Esophagus muscularis mucosa (tissue), 4 donors: ENCODE data around the gene RNF175. TPM values are rescaled to one million over a fixed set of nuclear protein-coding genes. Genes with fewer than 3 reads are reported as not detected.

Experiments
- DNase-seq: peaks from one replicate; pipeline ENCODE4 v3.0.0-alpha.2; 2017; ENCODE audit errors: extremely low spot score
- H3K27ac ChIP-seq, 4 donors: fragments of 200-600 bp; sonication (generic); replicated peaks in 1 of 4; 1 replicate in 3 of 4; 2 replicates in 1 of 4; pipeline ENCODE4 v1.5.1; 2016 to 2019; ENCODE audit warnings: mild to moderate bottlenecking in 1 of 4
- H3K27me3 ChIP-seq, 4 donors: fragments of 200-600 bp; sonication (generic); one replicate each; pipeline versions ENCODE4 v1.5.1 to v1.6.0; 2016 to 2019
- H3K36me3 ChIP-seq, 4 donors: fragments of 200-600 bp; sonication (generic); one replicate each; pipeline ENCODE4 v1.5.1; 2016 to 2019
- H3K4me1 ChIP-seq, 4 donors: fragments of 200-600 bp; sonication (generic); one replicate each; pipeline ENCODE4 v1.5.1; 2016 to 2019
- H3K4me3 ChIP-seq, 4 donors: fragments of 200-600 bp; sonication (generic); 1 replicate in 2 of 4; 2 replicates in 2 of 4; pipeline ENCODE4 v1.5.1; 2016 to 2019; ENCODE audit warnings: mild to moderate bottlenecking in 4 of 4, moderate library complexity in 1 of 4
- H3K9me3 ChIP-seq, 4 donors: fragments of 200-600 bp; sonication (generic); 1 replicate in 3 of 4; 2 replicates in 1 of 4; pipeline ENCODE4 v1.5.1; 2016 to 2019
- EP300 ChIP-seq: sonication (generic); formaldehyde crosslinking; IDR thresholded peaks from one replicate; pipeline ENCODE4 v1.6.1; 2017; ENCODE audit warnings: antibody characterized with exemption
- POLR2A ChIP-seq: fragments of 450-650 bp; IDR thresholded peaks from one replicate; pipeline ENCODE4 v1.6.1; 2017; ENCODE audit warnings: antibody characterized with exemption, moderate library complexity, mild to moderate bottlenecking, low read depth
- POLR2AphosphoS5 ChIP-seq, 2 donors: sonication (generic); formaldehyde crosslinking; IDR thresholded peaks; one replicate each; pipeline ENCODE4 v1.6.1; 2017; ENCODE audit warnings: antibody characterized with exemption in 2 of 2
- WGBS: methylation state at CpG from one replicate; pipeline ENCODE4 v1.1.5; 2018; 5-methylcytosine and 5-hydroxymethylcytosine counted together
- intact Hi-C: fragments of 100-400 bp; cut with DNase I; formaldehyde crosslinking; loops from one replicate; pipeline ENCODE4 v1.15.1; 2023
- total RNA-seq, 4 donors: library from RNA; depleted of rRNA; stranded (reverse); fragments of >200 nt; gene quantifications; one replicate each; pipeline versions ENCODE4 v1.1.0 to v1.2.1, GENCODE V29; 2016
- TF ChIP-seq, protein P1 (sequence below), 3 experiments: fragments of 200-600 bp in 2 of 3; fragments of 450-650 bp in 1 of 3; sonication (generic) in 2 of 3; IDR thresholded peaks; one replicate each; pipeline ENCODE4 v1.5.1; 2017 to 2019; ENCODE audit warnings: antibody characterized with exemption in 3 of 3, mild to moderate bottlenecking in 2 of 3, moderate library complexity in 1 of 3

The RNF175 gene
- total RNA-seq, 4 donors from 2014 or later = 0.19 to 1.4 (median 0.50) TPM; not detected in 1

DNA sequence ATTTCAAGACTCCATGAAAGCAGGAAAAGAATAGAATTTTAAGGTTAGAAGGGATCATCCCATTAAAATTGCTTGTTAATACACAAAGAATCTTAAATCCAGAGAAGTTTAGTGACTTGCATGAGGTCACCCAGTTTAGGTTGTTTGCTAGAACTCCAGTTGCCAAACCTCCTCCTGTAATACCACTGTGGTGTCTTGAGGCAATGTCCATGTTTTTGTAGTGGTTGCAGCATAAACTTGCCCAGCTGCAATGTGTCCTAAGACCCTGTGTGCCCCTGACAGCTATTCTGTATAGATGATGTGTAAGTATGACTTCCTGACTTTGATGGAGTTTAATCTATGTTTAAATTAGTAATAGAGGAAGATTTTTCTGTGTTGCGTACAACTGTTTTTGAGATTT is 22.8 kb upstream of the RNF175 start:
- no peak for DNase-seq
- intact Hi-C loops = no loop called here
- Histone ChIP-seq H3K27ac (no peak overlapping the region), H3K27me3 (peaks cover 0 to 9% (median 0%) of the 10 kb centered on the region in 4 donors), H3K9me3 (no peaks in the 10 kb centered on the region), H3K36me3 (no peaks in the 10 kb centered on the region), H3K4me1 (no peaks in the 10 kb centered on the region), H3K4me3 (no peak overlapping the region)
- 100% methylated on average over 1 of the region's 1 CpG for WGBS
- no peak for TF ChIP-seq POLR2A
- TF ChIP-seq, protein P1, sequence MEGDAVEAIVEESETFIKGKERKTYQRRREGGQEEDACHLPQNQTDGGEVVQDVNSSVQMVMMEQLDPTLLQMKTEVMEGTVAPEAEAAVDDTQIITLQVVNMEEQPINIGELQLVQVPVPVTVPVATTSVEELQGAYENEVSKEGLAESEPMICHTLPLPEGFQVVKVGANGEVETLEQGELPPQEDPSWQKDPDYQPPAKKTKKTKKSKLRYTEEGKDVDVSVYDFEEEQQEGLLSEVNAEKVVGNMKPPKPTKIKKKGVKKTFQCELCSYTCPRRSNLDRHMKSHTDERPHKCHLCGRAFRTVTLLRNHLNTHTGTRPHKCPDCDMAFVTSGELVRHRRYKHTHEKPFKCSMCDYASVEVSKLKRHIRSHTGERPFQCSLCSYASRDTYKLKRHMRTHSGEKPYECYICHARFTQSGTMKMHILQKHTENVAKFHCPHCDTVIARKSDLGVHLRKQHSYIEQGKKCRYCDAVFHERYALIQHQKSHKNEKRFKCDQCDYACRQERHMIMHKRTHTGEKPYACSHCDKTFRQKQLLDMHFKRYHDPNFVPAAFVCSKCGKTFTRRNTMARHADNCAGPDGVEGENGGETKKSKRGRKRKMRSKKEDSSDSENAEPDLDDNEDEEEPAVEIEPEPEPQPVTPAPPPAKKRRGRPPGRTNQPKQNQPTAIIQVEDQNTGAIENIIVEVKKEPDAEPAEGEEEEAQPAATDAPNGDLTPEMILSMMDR (IDR thresholded peaks at IDR 0.05) = no peak
- no peak for TF ChIP-seq POLR2AphosphoS5 (IDR thresholded peaks at IDR 0.05)
- no peak for TF ChIP-seq EP300

DNA sequence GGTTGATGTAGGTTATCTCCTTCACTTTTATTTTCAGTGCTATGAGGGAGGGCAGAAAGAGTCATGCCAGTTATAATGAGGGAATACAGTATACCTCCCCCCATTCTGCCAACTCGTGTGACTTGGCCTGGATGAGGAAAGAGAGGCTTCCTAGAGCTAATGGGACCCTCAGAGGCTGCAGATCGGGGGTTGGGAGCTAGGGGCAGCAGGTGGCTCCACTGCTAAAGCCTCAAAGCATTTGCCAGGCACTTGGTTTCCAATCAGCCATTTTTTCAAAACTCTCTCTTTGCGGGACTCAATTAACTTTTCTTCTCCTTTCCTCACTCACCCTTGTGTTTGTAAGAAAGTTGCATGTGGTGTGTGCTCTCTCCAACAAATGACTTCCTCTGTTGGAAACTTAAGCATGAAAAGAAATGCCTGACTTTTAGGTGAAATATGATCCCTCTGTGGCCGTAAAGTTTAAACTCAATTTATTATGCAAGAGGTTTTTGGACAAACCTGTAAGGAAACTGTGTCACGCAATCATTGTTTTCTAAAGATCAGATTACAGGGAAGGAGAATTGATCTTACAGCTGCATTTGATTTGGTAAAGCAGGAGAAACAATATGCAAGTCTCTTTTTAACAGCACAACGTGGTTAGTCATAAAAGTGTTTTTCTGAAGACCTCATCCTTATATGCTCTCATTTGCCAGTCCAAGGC is 22.0 kb upstream of the RNF175 start:
- peaks cover 0 to 2% (median 0%) of the 10 kb centered on the region in 4 donors for H3K27me3 ChIP-seq
- H3K36me3 ChIP-seq = no peaks in the 10 kb centered on the region
- no peak for DNase-seq
- no peak overlapping the region for H3K4me3 ChIP-seq
- TF ChIP-seq POLR2A (no peak), EP300 (no peak), POLR2AphosphoS5 (IDR thresholded peaks at IDR 0.05) (no peak)
- TF ChIP-seq, protein P1 (IDR thresholded peaks at IDR 0.05) = no peak
- H3K27ac ChIP-seq = no peak overlapping the region
- WGBS = 44% methylated on average over 6 of the region's 6 CpGs
- H3K4me1 ChIP-seq = no peaks in the 10 kb centered on the region
- intact Hi-C loops = no loop called here
- H3K9me3 ChIP-seq = no peaks in the 10 kb centered on the region

DNA sequence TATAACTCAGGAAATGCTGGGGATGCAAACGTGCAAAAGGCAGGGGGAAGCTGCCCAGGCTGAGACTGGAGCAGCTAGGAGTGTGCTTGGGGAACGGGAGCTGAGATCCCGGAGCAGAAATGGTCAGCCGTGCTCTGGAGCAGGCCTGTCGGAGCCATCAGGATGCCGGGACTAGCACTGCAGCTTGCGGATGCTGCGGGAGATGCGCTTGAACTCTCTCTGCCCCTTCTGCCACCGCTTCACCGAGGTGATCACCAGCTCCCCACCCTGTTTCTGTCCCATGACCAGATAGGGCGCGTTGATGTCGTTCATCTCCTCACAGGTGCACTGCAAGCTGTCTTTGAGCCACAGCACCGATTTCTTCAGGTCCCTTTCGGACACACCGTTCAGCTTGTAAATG is 21.5 kb upstream of the RNF175 start:
- no peaks in the 10 kb centered on the region for H3K36me3 ChIP-seq
- H3K9me3 ChIP-seq = no peaks in the 10 kb centered on the region
- TF ChIP-seq, protein P1 (IDR thresholded peaks at IDR 0.05) = no peak
- no peak for TF ChIP-seq POLR2A
- no peak for TF ChIP-seq EP300
- TF ChIP-seq POLR2AphosphoS5 (IDR thresholded peaks at IDR 0.05) = no peak
- no peak for DNase-seq
- intact Hi-C loops = no loop called here
- no peak overlapping the region for H3K4me3 ChIP-seq
- H3K4me1 ChIP-seq = no peaks in the 10 kb centered on the region
- 90% methylated on average over 16 of the region's 17 CpGs for WGBS
- H3K27ac ChIP-seq = no peak overlapping the region
- no peaks in the 10 kb centered on the region for H3K27me3 ChIP-seq

DNA sequence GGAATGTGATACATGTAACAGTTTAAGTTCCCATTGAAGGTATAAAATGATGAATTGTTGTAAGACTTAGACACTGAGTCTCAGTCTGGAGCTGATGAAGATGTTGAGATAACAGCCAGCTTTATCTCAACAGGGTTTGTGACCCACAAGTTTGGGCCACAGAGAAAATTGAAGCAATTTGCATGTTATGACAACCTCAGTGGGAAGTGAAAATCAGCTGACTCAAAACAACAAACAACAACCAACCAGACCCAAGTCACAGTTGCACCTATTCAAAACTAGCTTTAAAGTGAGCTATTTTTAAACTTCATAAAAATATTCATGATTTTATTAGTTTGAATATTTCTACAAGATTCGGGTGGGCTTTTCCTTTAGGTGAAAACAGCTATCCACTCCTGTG is 21.1 kb upstream of the RNF175 start:
- Histone ChIP-seq H3K4me1 (no peaks in the 10 kb centered on the region), H3K27me3 (no peaks in the 10 kb centered on the region), H3K27ac (no peak overlapping the region), H3K4me3 (no peak overlapping the region), H3K36me3 (no peaks in the 10 kb centered on the region), H3K9me3 (no peaks in the 10 kb centered on the region)
- TF ChIP-seq, protein P1 (IDR thresholded peaks at IDR 0.05) = no peak
- TF ChIP-seq EP300 (no peak), POLR2AphosphoS5 (IDR thresholded peaks at IDR 0.05) (no peak), POLR2A (no peak)
- 86% methylated on average over 1 of the region's 1 CpG for WGBS
- DNase-seq = no peak
- intact Hi-C loops = no loop called here

DNA sequence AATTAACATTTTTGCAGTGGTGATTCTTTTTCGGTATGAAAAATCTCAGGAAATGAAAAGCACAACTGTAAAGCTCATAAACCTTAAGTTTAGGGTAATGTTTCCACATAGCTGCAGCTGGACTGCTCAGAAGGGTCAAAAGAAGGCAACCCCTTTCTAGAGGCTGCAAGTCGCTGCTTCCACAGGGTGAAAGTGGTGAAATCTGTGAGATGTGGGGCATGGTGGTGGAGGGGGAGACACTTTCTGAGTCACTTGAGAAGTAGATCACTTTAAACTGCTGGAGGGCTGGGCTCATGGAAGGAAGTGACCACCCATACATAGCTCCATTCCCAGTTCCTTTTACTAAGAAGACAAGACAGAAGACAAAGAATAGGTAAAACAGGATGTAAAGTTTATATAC is 20.4 kb upstream of the RNF175 start:
- Histone ChIP-seq H3K27me3 (no peaks in the 10 kb centered on the region), H3K36me3 (no peaks in the 10 kb centered on the region), H3K9me3 (no peaks in the 10 kb centered on the region), H3K4me3 (no peak overlapping the region), H3K27ac (no peak overlapping the region), H3K4me1 (no peaks in the 10 kb centered on the region)
- TF ChIP-seq, protein P1 (IDR thresholded peaks at IDR 0.05) = no peak
- TF ChIP-seq POLR2A = no peak
- no peak for TF ChIP-seq EP300
- TF ChIP-seq POLR2AphosphoS5 (IDR thresholded peaks at IDR 0.05) = no peak
- intact Hi-C loops = no loop called here
- peak; percentile 45 for DNase-seq
- 83% methylated on average over 2 of the region's 2 CpGs for WGBS
